ENCODE measurements around the gene MECP2.
A peak's percentile ranks its signal among the peaks of the same experiment; 100 is the strongest.
"Not testable (repeated sequence)": the region's sequence is repeated elsewhere in the genome, so short reads cannot be mapped to it uniquely, and the experiment has no call there.

The MECP2 gene

GRCh38 chrX:154097589-154098541 is at the start of gene MECP2:
MECP2 (minus strand) TSS chrX:154097717.
- peak; percentile 85 for DNase-seq (ENCODE audit: low spot score)

- not testable (repeated sequence) for DNase-seq (ENCODE audit: low spot score)
These were observed 46.5 kb upstream of the MECP2 start, which contains the start of gene OPN1LW for GRCh38 chrX:154144010-154144409. OPN1LW (plus strand) TSS chrX:154144243; CDS start chrX:154144284, 41 bp downstream.

- no peak for DNase-seq (ENCODE audit: low spot score)
These were observed 45.6 kb upstream of the MECP2 start for GRCh38 chrX:154142950-154143745.

GRCh38 chrX:154142386-154142785 is 44.9 kb upstream of the MECP2 start:
- no peak for DNase-seq (ENCODE audit: low spot score)

GRCh38 chrX:154140742-154141141 is 43.2 kb upstream of the MECP2 start:
- DNase-seq (ENCODE audit: low spot score): no peak

GRCh38 chrX:154140206-154140605 is 42.7 kb upstream of the MECP2 start:
- DNase-seq (ENCODE audit: low spot score): no peak

GRCh38 chrX:154138857-154139256 is 41.3 kb upstream of the MECP2 start:
- no peak for DNase-seq (ENCODE audit: low spot score)

- DNase-seq (ENCODE audit: low spot score): peak; percentile 49
These were observed 39.2 kb upstream of the MECP2 start for GRCh38 chrX:154136627-154137161.

GRCh38 chrX:154135458-154136229 is 38.1 kb upstream of the MECP2 start:
- DNase-seq (ENCODE audit: low spot score): peak; percentile 30

- no peak for DNase-seq (ENCODE audit: low spot score)
These were observed 34.8 kb upstream of the MECP2 start for GRCh38 chrX:154132366-154132765.

GRCh38 chrX:154131955-154132354 is 34.4 kb upstream of the MECP2 start:
- DNase-seq (ENCODE audit: low spot score): no peak

- DNase-seq (ENCODE audit: low spot score): no peak
These were observed 28.6 kb upstream of the MECP2 start for GRCh38 chrX:154126101-154126500.

- no peak for DNase-seq (ENCODE audit: low spot score)
These were observed 28.0 kb upstream of the MECP2 start for GRCh38 chrX:154125391-154126040.

GRCh38 chrX:154123241-154124219 is 26.0 kb upstream of the MECP2 start:
- peak; percentile 48 for DNase-seq (ENCODE audit: low spot score)

- DNase-seq (ENCODE audit: low spot score): no peak
These were observed 24.4 kb upstream of the MECP2 start for GRCh38 chrX:154121961-154122360.

- no peak for DNase-seq (ENCODE audit: low spot score)
These were observed 23.7 kb upstream of the MECP2 start for GRCh38 chrX:154121207-154121606.

- DNase-seq (ENCODE audit: low spot score): no peak
These were observed 23.1 kb upstream of the MECP2 start for GRCh38 chrX:154120567-154120966.

GRCh38 chrX:154117566-154117965 is 20.0 kb upstream of the MECP2 start:
- no peak for DNase-seq (ENCODE audit: low spot score)

GRCh38 chrX:154116426-154117211 is 19.1 kb upstream of the MECP2 start:
- DNase-seq (ENCODE audit: low spot score): no peak
